Measurements from ENCODE around the gene MCC. TPM values are rescaled to one million over a fixed set of nuclear protein-coding genes. Genes with fewer than 3 reads are reported as not detected.

The MCC gene
- total RNA-seq, 1 donor from 2014 or later: 46.1 TPM

- DNase-seq: no peak
- no peak for TF ChIP-seq CTCF (IDR thresholded peaks at IDR 0.05; ENCODE audit: partially characterized antibody, unreplicated experiment)
- peaks cover 7% of the 10 kb centered on the region for H3K36me3 Mint-ChIP-seq (ENCODE audit: unreplicated experiment)
- no peak overlapping the region for H3K27ac Mint-ChIP-seq (ENCODE audit: unreplicated experiment)
- no peak overlapping the region for H3K4me3 Mint-ChIP-seq (ENCODE audit: unreplicated experiment)
- peaks cover 9% of the 10 kb centered on the region for H3K27me3 Mint-ChIP-seq (ENCODE audit: unreplicated experiment)
- peaks cover 19% of the 10 kb centered on the region for H3K9me3 Mint-ChIP-seq (ENCODE audit: unreplicated experiment)
- peaks cover 31% of the 10 kb centered on the region for H3K4me1 Mint-ChIP-seq (ENCODE audit: low read depth, unreplicated experiment)
These were observed 433.4 kb downstream of the MCC start for GRCh38 chr5:113054899-113055298.

DNA sequence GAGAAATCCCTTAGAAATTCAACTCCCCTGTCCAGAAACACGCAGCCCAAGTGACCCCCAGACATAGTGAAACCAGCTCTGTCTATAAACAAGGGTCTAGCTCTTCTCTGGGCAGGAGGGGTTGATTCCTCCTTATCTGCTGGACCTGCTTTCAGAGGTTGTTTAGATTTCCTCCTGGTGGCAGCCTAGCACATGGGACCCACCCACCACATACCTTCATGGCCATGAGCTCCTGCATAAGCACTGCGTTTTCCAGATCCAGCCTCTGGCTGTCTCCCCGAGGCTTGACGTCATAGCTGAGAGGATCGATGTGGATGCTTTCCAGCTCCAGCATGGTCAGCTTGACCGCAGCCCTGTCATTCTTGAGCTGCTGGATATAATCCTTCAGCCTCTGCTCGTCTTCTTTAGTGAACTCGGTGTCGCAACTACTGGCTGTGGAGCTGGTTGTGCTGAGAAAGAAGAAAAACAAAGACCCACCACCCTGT is 434.7 kb downstream of the MCC start:
- H3K36me3 Mint-ChIP-seq (ENCODE audit: unreplicated experiment): peaks cover 7% of the 10 kb centered on the region
- H3K27ac Mint-ChIP-seq (ENCODE audit: unreplicated experiment): no peak overlapping the region
- no peak for DNase-seq
- H3K9me3 Mint-ChIP-seq (ENCODE audit: unreplicated experiment): peaks cover 10% of the 10 kb centered on the region
- no peak for TF ChIP-seq CTCF (IDR thresholded peaks at IDR 0.05; ENCODE audit: partially characterized antibody, unreplicated experiment)
- no peak overlapping the region for H3K4me3 Mint-ChIP-seq (ENCODE audit: unreplicated experiment)
- peaks cover 18% of the 10 kb centered on the region for H3K4me1 Mint-ChIP-seq (ENCODE audit: low read depth, unreplicated experiment)
- peaks cover 4% of the 10 kb centered on the region for H3K27me3 Mint-ChIP-seq (ENCODE audit: unreplicated experiment)

- Mint-ChIP-seq H3K27me3 (ENCODE audit: unreplicated experiment) (peaks cover 4% of the 10 kb centered on the region), H3K9me3 (ENCODE audit: unreplicated experiment) (peaks cover 10% of the 10 kb centered on the region), H3K4me3 (ENCODE audit: unreplicated experiment) (no peak overlapping the region), H3K27ac (ENCODE audit: unreplicated experiment) (no peak overlapping the region), H3K4me1 (ENCODE audit: low read depth, unreplicated experiment) (peaks cover 12% of the 10 kb centered on the region), H3K36me3 (ENCODE audit: unreplicated experiment) (peaks cover 5% of the 10 kb centered on the region)
- DNase-seq: no peak
- TF ChIP-seq CTCF (IDR thresholded peaks at IDR 0.05; ENCODE audit: partially characterized antibody, unreplicated experiment): no peak
These were observed 436.0 kb downstream of the MCC start for GRCh38 chr5:113052041-113052795.

GRCh38 chr5:113050721-113051382 is 437.4 kb downstream of the MCC start:
- no peak for TF ChIP-seq CTCF (IDR thresholded peaks at IDR 0.05; ENCODE audit: partially characterized antibody, unreplicated experiment)
- Mint-ChIP-seq H3K36me3 (ENCODE audit: unreplicated experiment) (no peaks in the 10 kb centered on the region), H3K9me3 (ENCODE audit: unreplicated experiment) (peaks cover 7% of the 10 kb centered on the region), H3K4me1 (ENCODE audit: low read depth, unreplicated experiment) (peaks cover 2% of the 10 kb centered on the region), H3K27ac (ENCODE audit: unreplicated experiment) (no peak overlapping the region), H3K4me3 (ENCODE audit: unreplicated experiment) (no peak overlapping the region), H3K27me3 (ENCODE audit: unreplicated experiment) (peaks cover 2% of the 10 kb centered on the region)
- DNase-seq: no peak

DNA sequence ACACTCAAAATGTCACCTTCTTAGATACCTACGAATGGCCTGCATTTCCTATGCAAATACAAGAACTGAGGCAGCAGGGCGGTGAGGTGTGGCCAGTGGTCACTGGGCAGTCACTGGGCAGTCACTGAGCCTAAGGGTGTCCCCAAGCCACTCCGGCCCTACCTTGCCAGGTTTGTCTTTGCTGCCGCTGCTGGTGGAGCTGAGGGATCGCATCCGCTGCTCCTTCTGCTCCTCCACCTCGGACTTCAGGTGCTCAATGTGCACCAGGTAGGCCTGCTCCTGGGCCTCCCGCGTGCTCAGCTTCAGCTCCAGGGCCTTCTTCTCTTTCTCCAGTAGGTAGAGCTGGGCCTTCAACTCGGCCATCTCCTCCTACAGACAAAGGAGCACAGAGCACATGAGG is 439.3 kb downstream of the MCC start:
- TF ChIP-seq CTCF (IDR thresholded peaks at IDR 0.05; ENCODE audit: partially characterized antibody, unreplicated experiment): no peak
- Mint-ChIP-seq H3K4me1 (ENCODE audit: low read depth, unreplicated experiment) (peaks cover 3% of the 10 kb centered on the region), H3K27me3 (ENCODE audit: unreplicated experiment) (peaks cover 2% of the 10 kb centered on the region), H3K4me3 (ENCODE audit: unreplicated experiment) (no peak overlapping the region), H3K9me3 (ENCODE audit: unreplicated experiment) (peaks cover 10% of the 10 kb centered on the region), H3K36me3 (ENCODE audit: unreplicated experiment) (peaks cover 4% of the 10 kb centered on the region), H3K27ac (ENCODE audit: unreplicated experiment) (no peak overlapping the region)
- no peak for DNase-seq
